OCI-LY7 (cell line): ENCODE results near the gene ITPKB. TPM values are rescaled to one million over a fixed set of nuclear protein-coding genes. Genes with fewer than 3 reads are reported as not detected.

Source experiments
- BruUV-seq: library from RNA; stranded (reverse); fragments of 400-500 nt; replicated peaks from 2 replicates; lab custom pipeline; 2021; lab: Mats Ljungman, UMichigan
- CTCF ChIA-PET: fragments of 300-600 bp; sonication (Branson Sonifier 250); formaldehyde crosslinking; loops from one replicate; lab custom pipeline; 2022; ENCODE audit warnings: antibody characterized with exemption; ENCODE audit not compliant: unreplicated experiment; lab: Charles Lee
- POLR2A ChIA-PET: fragments of 300-600 bp; sonication (Branson Sonifier 250); formaldehyde crosslinking; loops from one replicate; lab custom pipeline; 2022; ENCODE audit warnings: antibody characterized with exemption; lab: Charles Lee
- DNase-seq: peaks from one replicate; pipeline ENCODE4 v3.0.0-alpha.2; 2015; ENCODE audit warnings: low spot score
- H2AFZ ChIP-seq: fragments of 200-600 bp; sonication (generic), shearing (Covaris generic); 2 replicates; pipeline ENCODE4 v1.6.1; 2014; ENCODE audit warnings: mild to moderate bottlenecking, antibody characterized with exemption, low read length, moderate library complexity
- H3K27ac ChIP-seq: fragments of 200-600 bp; sonication (generic); 2 replicates; pipeline ENCODE4 v1.5.1; 2014; ENCODE audit warnings: mixed run types, low read depth, mild to moderate bottlenecking, moderate library complexity, low read length, inconsistent platforms; ENCODE audit not compliant: poor library complexity, severe bottlenecking
- H3K36me3 ChIP-seq: fragments of 200-600 bp; sonication (generic); 2 replicates; pipeline ENCODE4 v1.6.1; 2014; ENCODE audit warnings: mild to moderate bottlenecking, antibody characterized with exemption, low read length, moderate library complexity, mixed read lengths; ENCODE audit not compliant: insufficient read depth
- H3K4me1 ChIP-seq: fragments of 200-600 bp; sonication (generic); 2 replicates; pipeline ENCODE4 v1.5.1; 2014; ENCODE audit warnings: mild to moderate bottlenecking, low read length; ENCODE audit not compliant: insufficient read depth, poor library complexity, severe bottlenecking
- H3K4me2 ChIP-seq: fragments of 200-600 bp; sonication (generic); 2 replicates; pipeline ENCODE4 v1.6.1; 2014; ENCODE audit warnings: mild to moderate bottlenecking, low read length
- H3K4me3 ChIP-seq: fragments of 200-600 bp; sonication (generic); 2 replicates; pipeline ENCODE4 v1.5.1; 2014; ENCODE audit warnings: mild to moderate bottlenecking, low read depth, low read length; ENCODE audit not compliant: poor library complexity, severe bottlenecking
- H3K79me2 ChIP-seq: fragments of 200-600 bp; sonication (generic); 2 replicates; pipeline ENCODE4 v1.6.1; 2016; ENCODE audit warnings: low read depth, mild to moderate bottlenecking, low read length, moderate library complexity, mixed read lengths; ENCODE audit not compliant: insufficient read depth
- H3K9me2 ChIP-seq: fragments of 200-600 bp; sonication (generic); 2 replicates; pipeline ENCODE4 v1.6.1; 2016; ENCODE audit warnings: mild to moderate bottlenecking, low read length, mixed read lengths; ENCODE audit not compliant: insufficient read depth
- H3K9me3 ChIP-seq: fragments of 200-600 bp; sonication (generic); 2 replicates; pipeline ENCODE4 v1.6.1; 2014; ENCODE audit warnings: mild to moderate bottlenecking, mixed run types, low read length, mixed read lengths
- H4K20me1 ChIP-seq: fragments of 200-600 bp; sonication (generic); 2 replicates; pipeline ENCODE4 v1.6.1; 2014; ENCODE audit warnings: mild to moderate bottlenecking, antibody characterized with exemption, low read length, moderate library complexity, mixed read lengths; ENCODE audit not compliant: insufficient read depth
- CTCF ChIP-seq: fragments of 200-600 bp; sonication (generic); conservative IDR thresholded peaks from 2 replicates; pipeline ENCODE4 v1.5.1; 2014; ENCODE audit warnings: mild to moderate bottlenecking, antibody characterized with exemption, low read length, moderate library complexity, mixed read lengths
- EZH2phosphoT487 ChIP-seq: fragments of 200-600 bp; sonication (generic); IDR thresholded peaks from 2 replicates; pipeline ENCODE4 v1.6.1; 2018; ENCODE audit warnings: low read depth, borderline replicate concordance, mild to moderate bottlenecking, mixed run types, antibody characterized with exemption, low read length, moderate library complexity, mixed read lengths
- intact Hi-C: fragments of 100-400 bp; cut with micrococcal nuclease; formaldehyde crosslinking; loops from one replicate; pipeline ENCODE4 v1.10.0; 2022; ENCODE audit not compliant: unreplicated experiment
- total RNA-seq, 2 experiments: library from RNA; depleted of rRNA in 1 of 2; stranded (reverse); fragments of >200 nt in 1 of 2; shearing (Covaris generic) in 1 of 2; gene quantifications; 2 replicates each; pipeline ENCODE4 v1.2.3, GENCODE V29; 2014 to 2022

Gene ITPKB
- total RNA-seq, 2 experiments from 2014 or later, result 20.5 to 33.3 TPM

- no peaks in the 10 kb centered on the region for H3K9me3 ChIP-seq
- peaks cover 39% of the 10 kb centered on the region for H3K4me1 ChIP-seq
- intact Hi-C loops, result no loop called here
- no peaks in the 10 kb centered on the region for H4K20me1 ChIP-seq
- TF ChIP-seq CTCF, result no peak
- no peak for TF ChIP-seq EZH2phosphoT487
- ChIA-PET POLR2A (interaction anchor here (0.6 to 1.5 kb wide), 4 partner anchors 10 to 183 kb away, joined by 3 to 4 read pairs (median 3); no protein-coding TSS in a partner anchor), CTCF (interaction anchor here (1.4 kb wide), 1 partner anchor 44 kb away, joined by 4 read pairs; no protein-coding TSS in a partner anchor)
- H3K27ac ChIP-seq, result peak overlapping the region; percentile 62
- peak; percentile 46 for DNase-seq
- H3K4me3 ChIP-seq, result peak overlapping the region; percentile 6
- no peaks in the 10 kb centered on the region for H3K79me2 ChIP-seq
- H3K4me2 ChIP-seq, result peak overlapping the region; percentile 59
- H3K9me2 ChIP-seq, result no peaks in the 10 kb centered on the region
- H3K36me3 ChIP-seq, result peaks cover 84% of the 10 kb centered on the region
- peak overlapping the region; percentile 20; the same call in 1 of the 2 replicates for H2AFZ ChIP-seq
- BruUV-seq, result no TSS peak
Observed at GRCh38 chr1:226643177-226643576, 95.9 kb downstream of the ITPKB start.

GRCh38 chr1:226642421-226642820, 96.7 kb downstream of the ITPKB start:
- no peak overlapping the region for H3K4me2 ChIP-seq
- POLR2A ChIA-PET, result interaction anchor here (1.0 kb wide), 1 partner anchor 12 kb away, joined by 3 read pairs; no protein-coding TSS in a partner anchor

More at GRCh38 chr1:226642421-226642820, 96.7 kb downstream of the ITPKB start:
- DNase-seq, result no peak
- no peaks in the 10 kb centered on the region for H3K9me3 ChIP-seq
- no peak overlapping the region for H3K4me3 ChIP-seq
- peaks cover 84% of the 10 kb centered on the region for H3K36me3 ChIP-seq
- H2AFZ ChIP-seq, result no peak overlapping the region
- BruUV-seq, result no TSS peak
- no peaks in the 10 kb centered on the region for H3K9me2 ChIP-seq
- no peak for TF ChIP-seq EZH2phosphoT487
- TF ChIP-seq CTCF, result no peak
- peaks cover 41% of the 10 kb centered on the region for H3K4me1 ChIP-seq
- no peaks in the 10 kb centered on the region for H4K20me1 ChIP-seq
- H3K79me2 ChIP-seq, result no peaks in the 10 kb centered on the region
- CTCF ChIA-PET, result interaction anchor here (0.8 to 1.7 kb wide), 2 partner anchors 11 to 45 kb away, joined by 3 to 8 read pairs; no protein-coding TSS in a partner anchor
- intact Hi-C loops, result no loop called here
- peak overlapping the region; percentile 62 for H3K27ac ChIP-seq
